ENCODE data around the gene FLNB. TPM values are rescaled to one million over a fixed set of nuclear protein-coding genes. Genes with fewer than 3 reads are reported as not detected.

Gene FLNB
- total and polyA plus RNA-seq, 2 of the 13 experiments (the other 11 are each of a cell fraction or from before 2014, with no cell fraction given): 106 to 130 TPM

GRCh38 chr3:58052373-58053273, 44.4 kb downstream of the FLNB start (continued):
- TF ChIP-seq POGK (CRISPR knock-in tag; conservative IDR thresholded peaks at IDR 0.05) (no peak), GTF2F1 (IDR thresholded peaks at IDR 0.05; ENCODE audit: low read length) (no peak), KDM5A (IDR thresholded peaks at IDR 0.05; ENCODE audit: borderline replicate concordance, low read length) (no peak), ZNF737 (CRISPR knock-in tag; IDR thresholded peaks at IDR 0.05; ENCODE audit: borderline replicate concordance) (no peak), SSRP1 (CRISPR knock-in tag; IDR thresholded peaks at IDR 0.05) (peak; percentile 76), ZNF224 (CRISPR knock-in tag; IDR thresholded peaks at IDR 0.05) (no peak), JUND (CRISPR knock-in tag; IDR thresholded peaks at IDR 0.05) (no peak), ZNF720 (CRISPR knock-in tag; IDR thresholded peaks at IDR 0.05) (no peak), ZNF180 (CRISPR knock-in tag; IDR thresholded peaks at IDR 0.05; ENCODE audit: borderline replicate concordance, low read depth) (no peak), KLF6 (CRISPR knock-in tag; IDR thresholded peaks at IDR 0.05) (no peak), ISX (CRISPR knock-in tag; conservative IDR thresholded peaks at IDR 0.05) (no peak), ZEB1 (IDR thresholded peaks at IDR 0.05; ENCODE audit: insufficient replicate concordance, low read depth) (no peak), CBX5 (CRISPR knock-in tag; IDR thresholded peaks at IDR 0.05; ENCODE audit: borderline replicate concordance) (no peak; the same call in 1 of the 2 replicates), NCOR1 (IDR thresholded peaks at IDR 0.05; ENCODE audit: borderline replicate concordance, low read length) (peak; percentile 45; the same call in 1 of the 2 replicates), BCL6 (CRISPR knock-in tag; IDR thresholded peaks at IDR 0.05) (no peak), TRIM22 (IDR thresholded peaks at IDR 0.05) (no peak), E2F2 (CRISPR knock-in tag; IDR thresholded peaks at IDR 0.05; ENCODE audit: borderline replicate concordance) (no peak), ZNF138 (CRISPR knock-in tag; IDR thresholded peaks at IDR 0.05; ENCODE audit: low read depth) (no peak), ZNF333 (CRISPR knock-in tag; IDR thresholded peaks at IDR 0.05; ENCODE audit: borderline replicate concordance) (no peak), ZNF589 (CRISPR knock-in tag; conservative IDR thresholded peaks at IDR 0.05) (no peak), NFIC (IDR thresholded peaks at IDR 0.05; ENCODE audit: low read length) (peak; percentile 27; the same call in 1 of the 2 replicates), HDAC1 (CRISPR knock-in tag; IDR thresholded peaks at IDR 0.05) (peak; percentile 62), CCAR2 (optimal IDR thresholded peaks at IDR 0.05; ENCODE audit: low read depth, low read length) (no peak), JARID2 (CRISPR knock-in tag; IDR thresholded peaks at IDR 0.05; ENCODE audit: insufficient replicate concordance) (no peak), ZNF33B (CRISPR knock-in tag; IDR thresholded peaks at IDR 0.05) (no peak), ZNF510 (CRISPR knock-in tag; IDR thresholded peaks at IDR 0.05; ENCODE audit: low read depth) (no peak), GABPA (IDR thresholded peaks at IDR 0.05; ENCODE audit: low read depth, low read length) (no peak), GABPA (CRISPR knock-in tag; IDR thresholded peaks at IDR 0.05; ENCODE audit: low read depth) (no peak), SATB2 (CRISPR knock-in tag; IDR thresholded peaks at IDR 0.05) (no peak)
